Measurements from ENCODE around the gene PTH2.
A peak's percentile ranks its signal among the peaks of the same experiment; 100 is the strongest.
"Not testable (repeated sequence)": the region's sequence is repeated elsewhere in the genome, so short reads cannot be mapped to it uniquely, and the experiment has no call there.

PTH2 gene

DNA sequence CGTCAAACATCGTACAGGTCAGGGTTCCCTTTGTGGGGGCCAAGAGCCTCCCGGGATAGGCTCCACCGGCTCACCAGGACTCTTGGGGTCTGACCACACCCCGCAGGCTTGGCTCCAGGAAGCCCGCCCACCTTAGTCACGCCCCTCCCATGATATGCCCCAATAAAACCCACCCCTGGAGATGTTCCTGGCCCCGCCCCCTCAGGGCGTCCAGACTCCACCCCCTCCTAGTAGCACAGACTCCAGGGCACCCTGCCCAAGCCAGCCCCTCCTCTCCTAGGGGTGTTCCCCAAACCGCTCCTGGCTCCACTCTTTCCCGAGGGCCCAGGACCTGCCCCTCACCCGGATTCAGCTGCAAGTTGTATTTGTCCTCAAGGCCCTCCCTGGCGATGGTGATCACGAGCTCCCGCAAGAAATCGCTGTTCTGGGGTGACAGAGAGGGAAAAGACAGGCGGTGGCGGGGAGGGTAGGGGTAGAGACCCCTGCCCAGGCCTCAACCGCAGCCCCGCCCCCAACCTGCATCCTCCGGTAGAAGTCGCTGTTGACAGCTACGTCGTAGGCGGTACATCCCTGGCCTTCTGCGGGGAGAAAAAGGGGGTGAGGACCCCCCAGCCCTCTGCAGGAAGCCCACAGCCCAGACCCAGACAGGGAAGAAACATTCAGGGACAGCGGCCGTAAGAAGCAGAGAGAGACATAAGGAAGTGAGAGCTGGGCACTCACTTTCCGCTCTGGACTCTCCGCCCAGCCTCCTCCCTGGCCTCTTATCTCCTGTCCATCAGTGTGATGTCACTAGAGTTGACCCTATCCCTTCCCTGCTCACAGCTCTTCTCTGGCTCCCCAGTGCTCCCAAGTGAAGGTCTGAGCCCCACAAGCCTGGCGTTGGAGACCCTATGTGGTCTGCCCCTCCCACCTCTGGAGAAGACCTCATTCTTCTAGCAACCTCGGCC is 24.5 kb upstream of the PTH2 start:
- peak; percentile 30 for DNase-seq

DNA sequence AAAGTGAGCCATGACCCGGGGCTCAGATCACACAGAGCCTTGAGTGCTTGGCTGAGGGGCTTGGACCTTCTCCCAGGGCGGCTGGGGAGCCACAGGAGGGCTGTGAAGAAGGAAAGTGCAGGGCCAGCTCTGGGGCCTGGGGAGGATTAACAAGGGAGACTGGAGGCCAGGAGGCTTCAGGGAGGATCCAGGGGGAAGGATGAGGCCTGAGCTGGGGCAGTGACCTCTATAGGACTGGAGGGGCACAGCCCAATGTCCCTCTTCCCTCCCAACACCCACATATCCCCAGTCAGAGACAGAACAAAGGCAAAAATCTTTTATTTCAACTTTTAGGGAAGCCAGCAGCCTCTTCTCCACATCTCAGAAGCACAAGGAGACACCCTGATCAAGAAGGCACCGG is 22.8 kb upstream of the PTH2 start:
- DNase-seq, result no peak

DNA sequence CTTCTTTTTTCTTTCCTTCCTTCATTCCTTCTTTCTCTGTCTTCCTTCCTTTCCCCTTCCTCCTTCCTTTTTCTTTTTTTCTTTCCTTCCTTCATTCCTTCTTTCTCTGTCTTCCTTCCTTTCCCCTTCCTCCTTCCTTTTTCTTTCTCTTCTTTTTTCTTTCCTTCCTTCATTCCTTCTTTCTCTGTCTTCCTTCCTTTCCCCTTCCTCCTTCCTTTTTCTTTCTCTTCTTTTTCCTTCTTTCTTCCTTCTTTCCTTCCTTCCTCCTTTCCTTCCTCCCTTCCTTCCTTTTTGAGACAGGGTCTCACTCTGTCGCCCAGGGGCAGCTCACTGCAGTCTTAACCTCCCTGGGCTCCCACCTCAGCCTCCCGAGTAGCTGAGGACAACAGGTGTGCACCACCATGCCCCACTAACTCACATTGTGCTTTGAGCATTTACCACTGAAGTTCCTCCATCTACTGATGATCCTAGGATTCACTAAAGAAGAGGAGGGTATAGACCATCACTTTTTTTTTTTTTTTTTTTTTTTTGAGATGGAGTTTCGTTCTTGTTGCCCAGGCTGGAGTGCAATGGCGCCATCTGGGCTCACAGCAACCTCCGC is 21.0 kb upstream of the PTH2 start:
- not testable (repeated sequence) for DNase-seq

DNA sequence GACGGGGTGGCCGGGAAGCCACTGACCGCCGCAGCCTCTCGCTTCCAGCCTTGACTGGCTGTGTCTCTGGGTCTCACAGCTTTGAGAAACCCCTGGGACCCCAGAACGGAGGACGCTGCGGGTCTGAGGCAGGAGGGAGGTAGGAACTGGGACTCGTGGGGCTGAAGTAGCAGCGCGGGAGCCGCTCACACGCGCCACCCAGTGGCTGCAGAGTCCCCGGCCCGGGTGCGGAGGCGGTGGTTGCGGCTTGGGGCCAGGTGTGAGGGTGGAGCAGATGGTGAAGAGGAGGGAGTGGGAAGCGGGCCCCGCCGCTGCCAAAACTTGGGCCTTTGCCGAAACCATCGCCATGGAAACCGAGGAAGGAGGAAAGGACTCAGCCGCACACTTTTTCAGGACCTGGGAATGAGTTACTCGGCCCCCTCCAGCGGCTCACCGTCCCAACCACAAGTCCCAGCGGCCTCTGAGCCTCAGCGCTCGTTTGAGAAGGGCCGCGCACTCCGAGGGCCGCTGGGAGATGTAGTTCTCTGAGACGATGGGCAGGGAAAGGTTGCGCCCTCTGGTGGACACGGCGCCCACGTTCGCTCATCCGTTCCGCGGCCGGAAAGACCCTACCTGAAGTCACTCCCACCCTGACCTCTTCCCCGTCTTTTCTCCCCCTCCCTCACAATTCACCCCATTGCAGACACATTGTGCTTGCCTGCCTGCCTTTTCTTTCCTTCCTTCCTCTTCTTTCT is 20.3 kb upstream of the PTH2 start:
- peak; percentile 97 for DNase-seq

DNA sequence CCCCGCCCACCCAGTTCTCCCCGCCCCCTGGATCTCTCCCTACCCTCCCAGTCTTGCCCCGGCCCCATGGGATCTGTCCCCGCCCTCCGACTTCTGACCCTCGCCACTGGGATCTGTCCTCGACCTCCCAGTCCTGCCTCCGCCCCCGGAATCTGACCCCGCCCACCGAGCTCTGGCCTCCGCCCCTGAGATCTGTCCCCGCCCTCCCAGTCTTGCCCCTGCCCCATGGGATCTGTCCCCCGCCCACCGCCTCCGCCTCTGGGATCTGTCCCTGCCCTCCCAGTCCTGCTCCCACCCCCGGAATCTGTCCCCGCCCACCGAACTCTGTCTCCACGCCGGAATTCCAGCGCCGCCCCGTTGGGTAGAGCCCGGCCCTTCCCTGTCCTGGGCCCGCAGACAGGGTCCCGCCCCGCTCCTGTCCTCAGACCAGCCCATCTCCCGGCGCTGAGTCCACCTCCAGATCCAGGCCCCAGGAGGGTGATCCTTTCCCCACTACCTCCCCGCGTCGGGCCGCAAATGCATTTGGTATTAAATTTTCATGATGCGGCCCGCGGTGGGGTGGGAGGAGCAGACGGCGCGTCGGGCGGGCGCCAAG is 19.6 kb upstream of the PTH2 start:
- peak; percentile 92 for DNase-seq

DNA sequence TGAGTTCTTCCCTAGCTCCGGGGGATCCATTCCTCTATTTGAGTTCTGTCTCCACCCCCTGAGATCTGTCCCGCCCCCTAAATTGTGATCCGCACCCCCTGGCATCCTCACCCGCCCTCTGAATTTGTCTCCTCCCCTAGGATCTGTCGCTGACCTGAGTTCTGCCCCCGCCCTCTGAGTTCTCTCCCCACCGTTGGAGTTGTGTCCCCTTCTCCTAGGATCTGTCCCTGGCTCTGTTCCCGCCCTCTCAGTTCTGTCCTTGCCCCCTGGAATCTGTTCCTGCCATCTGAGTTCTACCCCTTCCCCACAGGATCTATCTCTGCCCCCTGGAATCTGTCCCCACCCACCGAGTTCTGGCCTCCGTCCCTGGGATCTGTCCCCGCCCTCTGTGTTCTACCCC is 19.1 kb upstream of the PTH2 start:
- peak; percentile 58 for DNase-seq

DNA sequence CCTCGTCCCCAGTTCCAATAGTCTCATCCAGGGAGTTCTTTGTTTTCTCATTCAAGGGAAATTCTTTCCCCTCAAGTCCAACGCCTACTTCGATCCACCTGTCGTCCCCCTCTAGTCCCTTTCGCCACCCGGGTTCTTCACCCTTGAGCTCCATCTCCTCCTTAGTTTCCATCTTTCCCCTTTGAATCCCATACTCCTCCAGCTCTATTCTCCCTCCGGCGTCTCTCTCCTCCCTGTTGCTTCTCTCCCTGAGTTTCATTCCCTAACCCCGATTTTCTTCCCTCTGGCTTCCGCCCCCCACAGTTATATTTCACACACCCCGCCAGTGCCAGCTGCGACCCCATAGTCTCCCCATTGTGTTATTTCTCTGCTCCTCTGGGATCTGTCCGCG is 18.7 kb upstream of the PTH2 start:
- DNase-seq, result no peak

GRCh38 chr19:49441210-49441959 is 18.1 kb upstream of the PTH2 start, which contains the start of gene SLC17A7:
SLC17A7 (minus strand) TSS chr19:49441527; CDS start chr19:49441379, 148 bp downstream.
- peak; percentile 48 for DNase-seq

DNA sequence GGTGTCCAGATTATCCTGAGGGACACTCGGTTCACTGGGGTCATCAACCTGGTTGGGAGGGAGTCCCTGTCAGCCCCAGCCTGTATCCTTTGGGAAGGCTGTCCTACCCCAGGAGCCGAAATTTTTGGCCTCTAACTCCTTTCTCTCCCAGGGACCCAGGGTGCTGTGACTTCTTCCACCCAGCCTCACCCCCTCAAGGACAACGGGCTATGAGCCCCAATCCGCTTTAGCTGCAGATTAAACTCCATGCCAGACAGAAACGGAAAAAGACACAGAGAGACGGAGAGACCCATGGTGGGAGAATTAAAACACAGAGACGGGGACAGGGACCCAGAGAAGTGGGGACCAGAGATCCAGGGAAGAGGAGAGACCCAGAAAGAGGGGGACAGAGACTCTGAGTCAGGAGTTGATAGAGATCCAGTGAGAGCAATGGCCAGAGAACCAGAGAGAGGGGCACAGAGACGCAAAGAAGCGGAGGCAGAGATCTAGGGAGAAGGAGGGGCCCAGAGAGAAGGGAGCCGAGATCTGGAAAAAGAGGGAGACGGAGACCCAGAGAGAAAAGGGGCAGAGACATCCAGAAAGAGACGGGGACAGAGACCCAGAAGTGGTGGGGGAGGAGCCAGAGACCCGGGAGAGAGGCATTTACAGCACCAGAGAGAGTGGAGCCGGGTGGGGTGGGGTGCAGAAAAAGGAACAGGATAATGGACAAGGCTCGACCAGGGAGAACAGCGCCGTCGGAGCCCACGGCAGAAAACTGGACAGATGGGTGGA is 17.4 kb upstream of the PTH2 start:
- no peak for DNase-seq

DNA sequence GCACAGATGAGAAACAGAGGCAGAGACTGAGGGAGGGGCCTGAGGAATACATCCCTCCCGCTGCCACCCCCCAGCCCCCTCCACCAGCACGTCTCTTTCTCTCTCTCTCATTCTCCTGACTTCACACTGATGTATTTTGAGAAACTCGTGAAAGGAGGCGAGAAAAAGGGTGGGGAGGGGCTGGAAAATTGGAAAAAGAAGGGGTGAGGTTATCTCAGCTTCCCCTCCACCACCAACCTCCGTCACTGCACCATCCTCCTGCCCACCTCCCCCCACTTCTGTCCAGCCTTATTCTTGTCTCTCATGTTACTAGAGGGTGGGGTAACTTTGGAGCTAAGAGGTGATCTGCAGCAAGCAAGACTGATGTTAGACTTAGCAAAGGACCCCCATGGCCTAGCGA is 16.6 kb upstream of the PTH2 start:
- DNase-seq, result no peak

DNA sequence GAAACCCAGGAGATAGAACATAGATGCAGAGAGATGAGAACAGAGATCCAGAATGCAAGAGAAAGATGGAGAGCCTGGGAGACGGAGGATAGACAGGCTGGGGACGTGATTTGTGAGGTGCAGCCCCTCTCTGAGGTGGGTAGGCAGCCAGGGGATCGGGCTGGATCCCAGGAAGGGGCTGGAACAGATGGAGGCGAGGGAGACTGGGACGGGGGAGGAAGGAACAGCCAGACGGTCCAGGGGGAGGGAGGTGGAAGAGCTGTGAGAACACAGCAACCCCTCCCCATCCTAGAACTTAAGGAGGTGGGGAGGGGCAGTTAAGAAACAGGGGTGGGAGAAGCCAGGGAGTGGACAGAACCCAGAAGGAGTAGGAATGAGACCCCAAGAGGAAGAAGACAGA is 15.0 kb upstream of the PTH2 start:
- DNase-seq, result no peak

DNA sequence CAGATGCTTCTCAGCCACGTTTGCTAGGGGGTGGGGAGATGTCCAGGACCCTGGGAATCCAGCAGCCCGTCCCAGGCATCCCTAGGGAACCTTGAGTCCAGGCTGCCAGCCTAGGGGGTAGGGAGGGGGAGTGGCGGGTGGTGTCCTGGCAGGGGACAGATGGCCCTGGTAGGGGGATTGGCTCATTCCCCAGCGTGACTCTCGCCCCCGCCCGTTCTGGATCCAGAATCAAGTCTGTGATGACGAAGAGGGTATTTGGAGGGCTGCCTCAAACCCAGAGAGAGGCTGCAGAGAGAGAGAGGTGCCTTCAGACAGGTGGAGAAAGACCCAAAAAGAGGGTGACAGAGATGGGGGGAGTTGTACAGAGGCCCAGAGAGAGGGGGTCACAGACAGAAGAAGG is 14.0 kb upstream of the PTH2 start:
- no peak for DNase-seq

GRCh38 chr19:49436381-49437017 is 13.3 kb upstream of the PTH2 start:
- DNase-seq, result peak; percentile 62

GRCh38 chr19:49435670-49436069 is 12.4 kb upstream of the PTH2 start:
- no peak for DNase-seq

DNA sequence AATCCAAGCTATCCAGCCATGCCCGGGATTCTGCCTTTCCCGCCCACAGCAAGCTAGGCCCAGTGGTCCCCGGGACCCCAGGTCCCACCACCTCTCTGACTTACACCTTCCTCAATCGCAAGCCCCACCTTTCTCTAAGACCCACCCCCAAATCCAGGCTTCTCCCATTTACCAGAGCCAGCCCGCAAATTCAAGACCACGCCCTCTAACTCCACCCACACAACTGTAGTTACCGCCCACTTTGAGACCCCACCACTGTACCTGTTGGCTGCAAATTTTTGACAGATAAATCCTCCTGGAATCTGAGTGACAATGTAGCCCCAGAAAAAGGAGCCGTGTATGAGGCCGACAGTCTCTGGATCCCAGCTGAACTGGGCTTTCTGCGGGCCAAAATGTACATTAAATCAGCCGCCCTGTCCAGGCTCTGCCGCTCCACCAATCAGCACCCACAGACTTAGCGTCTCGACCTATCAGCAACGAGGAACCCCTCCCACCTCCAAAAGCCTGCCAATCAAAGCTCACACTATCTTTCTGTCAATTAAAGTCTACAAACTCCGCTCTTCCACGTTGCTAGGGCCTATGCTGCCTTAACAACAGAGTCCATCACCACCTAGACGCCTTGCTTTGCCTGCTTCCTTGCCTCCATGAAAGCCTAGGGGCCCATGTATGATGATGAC is 11.8 kb upstream of the PTH2 start:
- peak; percentile 23 for DNase-seq

DNA sequence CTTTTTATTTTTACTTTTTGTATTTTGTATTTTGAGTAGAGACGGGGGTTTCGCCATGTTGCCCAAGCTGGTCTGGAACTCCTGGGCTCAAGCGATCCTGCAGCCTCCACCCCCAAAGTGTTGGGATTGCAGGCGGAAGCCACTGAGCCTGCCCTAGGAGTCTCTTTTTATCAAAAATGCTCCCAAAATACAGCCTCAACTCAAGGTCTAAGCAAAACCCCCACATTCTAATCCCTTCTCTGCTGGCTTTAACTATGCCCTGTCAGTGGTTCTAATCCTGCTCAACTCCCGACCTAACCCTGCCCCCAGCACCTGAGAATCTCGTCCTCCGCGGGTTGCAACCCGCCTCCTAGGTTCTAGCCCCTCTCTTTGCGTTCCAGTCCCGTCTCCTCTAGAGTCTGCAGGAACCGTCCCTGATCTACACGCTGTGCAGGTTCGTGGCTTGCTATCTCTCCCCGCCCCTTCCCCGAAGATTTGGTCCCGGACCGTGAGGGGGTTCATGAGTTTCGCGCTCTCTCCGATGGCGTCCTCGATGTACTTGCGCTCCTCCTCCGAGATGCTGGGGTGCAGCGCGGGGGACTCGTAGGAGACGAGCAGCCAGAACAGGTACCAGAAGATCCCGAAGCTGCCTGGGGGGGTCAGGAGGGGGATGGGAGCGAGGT is 10.1 kb upstream of the PTH2 start:
- DNase-seq, result no peak

- DNase-seq, result peak; percentile 78
These were observed 9.2 kb upstream of the PTH2 start for GRCh38 chr19:49432141-49433073.

GRCh38 chr19:49431330-49431749 is 8.1 kb upstream of the PTH2 start:
- no peak for DNase-seq
